Testis (tissue), 2 donors: ENCODE results near the gene SUZ12.

ENCODE experiments used
- POLR2A ChIP-seq: fragments of 450-650 bp; IDR thresholded peaks from one replicate; pipeline ENCODE4 v1.6.1; 2017; ENCODE audit warnings: antibody characterized with exemption, mild to moderate bottlenecking, moderate library complexity
- TF ChIP-seq, protein P1 (sequence below), 3 experiments: fragments of 450-650 bp in 2 of 3; fragments of 200-600 bp in 1 of 3; sonication (generic) in 1 of 3; IDR thresholded peaks; one replicate each; pipeline ENCODE4 v1.5.1; 2016 to 2019; ENCODE audit warnings: antibody characterized with exemption in 3 of 3, mild to moderate bottlenecking in 2 of 3, moderate library complexity in 1 of 3

DNA sequence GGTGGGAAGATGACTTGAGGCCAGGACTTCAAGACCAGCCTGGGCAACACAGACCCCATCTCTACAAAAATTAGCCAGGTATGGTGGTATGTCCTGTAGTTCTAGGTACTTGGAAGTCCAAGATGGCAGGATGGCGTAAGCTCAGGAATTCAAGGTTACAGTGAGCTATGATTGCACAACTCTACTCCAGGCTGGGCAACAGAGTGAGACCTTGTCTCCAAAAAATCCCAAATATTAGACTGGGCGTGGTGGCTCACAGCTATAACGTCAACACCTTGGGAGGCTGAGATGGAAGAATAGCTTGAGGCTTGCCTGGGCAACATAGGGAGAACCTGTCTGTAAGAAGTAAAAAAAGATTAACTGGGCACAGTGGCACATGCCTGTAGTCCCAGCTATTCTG is 30.8 kb downstream of the SUZ12 start:
- TF ChIP-seq, protein P1, sequence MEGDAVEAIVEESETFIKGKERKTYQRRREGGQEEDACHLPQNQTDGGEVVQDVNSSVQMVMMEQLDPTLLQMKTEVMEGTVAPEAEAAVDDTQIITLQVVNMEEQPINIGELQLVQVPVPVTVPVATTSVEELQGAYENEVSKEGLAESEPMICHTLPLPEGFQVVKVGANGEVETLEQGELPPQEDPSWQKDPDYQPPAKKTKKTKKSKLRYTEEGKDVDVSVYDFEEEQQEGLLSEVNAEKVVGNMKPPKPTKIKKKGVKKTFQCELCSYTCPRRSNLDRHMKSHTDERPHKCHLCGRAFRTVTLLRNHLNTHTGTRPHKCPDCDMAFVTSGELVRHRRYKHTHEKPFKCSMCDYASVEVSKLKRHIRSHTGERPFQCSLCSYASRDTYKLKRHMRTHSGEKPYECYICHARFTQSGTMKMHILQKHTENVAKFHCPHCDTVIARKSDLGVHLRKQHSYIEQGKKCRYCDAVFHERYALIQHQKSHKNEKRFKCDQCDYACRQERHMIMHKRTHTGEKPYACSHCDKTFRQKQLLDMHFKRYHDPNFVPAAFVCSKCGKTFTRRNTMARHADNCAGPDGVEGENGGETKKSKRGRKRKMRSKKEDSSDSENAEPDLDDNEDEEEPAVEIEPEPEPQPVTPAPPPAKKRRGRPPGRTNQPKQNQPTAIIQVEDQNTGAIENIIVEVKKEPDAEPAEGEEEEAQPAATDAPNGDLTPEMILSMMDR (IDR thresholded peaks at IDR 0.05), result no peak
- no peak for TF ChIP-seq POLR2A
